ENCODE results near the gene PRND. TPM values are rescaled to one million over a fixed set of nuclear protein-coding genes. Genes with fewer than 3 reads are reported as not detected.

Gene PRND
- polyA plus RNA-seq, 1 experiment: not detected

GRCh38 chr20:4729265-4729664 lies 7.6 kb downstream of the PRND start:
- H3K9me3 ChIP-seq (ENCODE audit: control insufficient read depth, insufficient read depth, low read length): no peaks in the 10 kb centered on the region; the same call in 1 of the 2 replicates
- DNase-seq (ENCODE audit: low read depth, low spot score): no peak
- TF ChIP-seq CTCF (IDR thresholded peaks at IDR 0.05; ENCODE audit: low read depth, low read length): no peak
- POLR2A ChIA-PET: no interaction called here
- H3K27me3 ChIP-seq (ENCODE audit: control insufficient read depth, insufficient read depth, low read length): peaks cover 17% of the 10 kb centered on the region
- H3K4me3 ChIP-seq (ENCODE audit: low read depth, low read length): no peak overlapping the region
- H3K27ac ChIP-seq (ENCODE audit: low read depth, low read length): no peak overlapping the region
- CTCF ChIA-PET: interaction anchor here (6.0 kb wide), 1 partner anchor 11 kb away, joined by 37 read pairs; no protein-coding TSS in a partner anchor

DNA sequence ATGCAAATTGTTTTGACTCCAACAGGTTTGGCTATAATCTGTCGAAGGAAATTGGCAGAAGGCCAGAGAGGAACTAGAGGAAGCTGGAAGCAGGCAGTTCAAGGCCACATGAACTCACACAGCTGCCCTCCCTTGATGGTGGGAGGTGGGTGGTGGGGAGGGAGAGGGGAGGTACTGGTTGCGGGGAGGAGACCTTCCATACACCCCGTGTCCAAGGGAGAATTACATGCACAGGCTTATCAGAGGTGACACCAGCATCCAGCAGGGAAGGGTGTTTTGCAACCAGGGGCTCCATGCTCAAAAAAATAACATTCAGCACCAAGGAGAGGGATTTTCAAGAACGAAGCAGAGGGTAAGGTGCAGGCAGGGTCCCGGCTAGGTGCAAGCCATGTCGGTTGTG lies 9.1 kb downstream of the PRND start:
- Histone ChIP-seq H3K27ac (ENCODE audit: low read depth, low read length) (no peak overlapping the region), H3K27me3 (ENCODE audit: control insufficient read depth, insufficient read depth, low read length) (peaks cover 17% of the 10 kb centered on the region), H3K9me3 (ENCODE audit: control insufficient read depth, insufficient read depth, low read length) (no peaks in the 10 kb centered on the region), H3K4me3 (ENCODE audit: low read depth, low read length) (no peak overlapping the region)
- ChIA-PET POLR2A (no interaction called here), CTCF (interaction anchor here (0.6 kb wide), 1 partner anchor 27 kb away, joined by 3 read pairs; no protein-coding TSS in a partner anchor)
- DNase-seq (ENCODE audit: low read depth, low spot score): no peak
- TF ChIP-seq CTCF (IDR thresholded peaks at IDR 0.05; ENCODE audit: low read depth, low read length): no peak

- DNase-seq (ENCODE audit: low read depth, low spot score): no peak
- no peak overlapping the region for H3K27ac ChIP-seq (ENCODE audit: low read depth, low read length)
- H3K27me3 ChIP-seq (ENCODE audit: control insufficient read depth, insufficient read depth, low read length): peaks cover 22% of the 10 kb centered on the region
- CTCF ChIA-PET: interaction anchor here (0.8 to 5.7 kb wide), 4 partner anchors 123 to 364 kb away, joined by 3 to 28 read pairs (median 6); no protein-coding TSS in a partner anchor
- POLR2A ChIA-PET: no interaction called here
- no peak for TF ChIP-seq CTCF (IDR thresholded peaks at IDR 0.05; ENCODE audit: low read depth, low read length)
- H3K9me3 ChIP-seq (ENCODE audit: control insufficient read depth, insufficient read depth, low read length): no peaks in the 10 kb centered on the region; the same call in 1 of the 2 replicates
- H3K4me3 ChIP-seq (ENCODE audit: low read depth, low read length): no peak overlapping the region
Measured at GRCh38 chr20:4736875-4737274, 15.2 kb downstream of the PRND start.

DNA sequence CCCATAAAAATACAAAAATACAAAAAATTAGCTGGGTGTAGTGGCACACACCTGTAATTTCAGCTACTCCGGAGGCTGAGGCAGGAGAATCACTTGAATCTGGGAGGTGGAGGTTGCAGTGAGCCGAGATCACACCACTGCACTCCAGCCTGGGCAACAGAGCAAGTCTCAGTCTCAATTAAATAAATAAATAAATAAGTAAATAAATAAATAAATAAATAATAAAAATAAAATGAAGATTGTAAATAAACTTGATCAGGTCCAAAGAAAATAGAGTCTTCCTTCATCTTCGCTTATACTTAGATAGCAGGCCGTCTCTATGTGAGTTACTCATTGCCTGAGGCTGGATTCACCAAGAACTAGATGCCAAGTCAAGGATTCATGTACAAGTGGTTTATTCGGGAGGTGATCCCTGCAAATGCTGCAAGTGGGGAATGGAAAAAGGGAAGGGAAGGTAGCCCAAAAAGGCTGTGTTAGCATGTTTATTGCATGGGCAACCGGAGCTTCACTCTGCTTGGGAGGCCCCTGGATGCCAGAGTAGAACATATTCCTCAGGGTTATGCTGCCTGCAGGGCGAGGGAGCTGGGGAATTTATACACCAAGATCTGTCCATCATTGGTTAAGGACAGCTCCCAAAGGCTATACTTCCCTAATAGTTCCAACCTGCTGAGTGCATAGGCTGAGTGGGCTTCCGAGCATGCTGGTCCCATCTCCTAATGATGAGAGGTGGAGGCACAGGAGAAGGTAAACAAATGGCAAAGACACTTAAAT lies 16.3 kb downstream of the PRND start:
- H3K27ac ChIP-seq (ENCODE audit: low read depth, low read length): no peak overlapping the region
- DNase-seq (ENCODE audit: low read depth, low spot score): no peak
- no peaks in the 10 kb centered on the region; the same call in 1 of the 2 replicates for H3K9me3 ChIP-seq (ENCODE audit: control insufficient read depth, insufficient read depth, low read length)
- peaks cover 13% of the 10 kb centered on the region for H3K27me3 ChIP-seq (ENCODE audit: control insufficient read depth, insufficient read depth, low read length)
- CTCF ChIA-PET: interaction anchor here (1.2 to 5.7 kb wide), 4 partner anchors 11 to 363 kb away, joined by 3 to 37 read pairs (median 19); no protein-coding TSS in a partner anchor
- TF ChIP-seq CTCF (IDR thresholded peaks at IDR 0.05; ENCODE audit: low read depth, low read length): no peak
- no peak overlapping the region for H3K4me3 ChIP-seq (ENCODE audit: low read depth, low read length)
- POLR2A ChIA-PET: no interaction called here

DNA sequence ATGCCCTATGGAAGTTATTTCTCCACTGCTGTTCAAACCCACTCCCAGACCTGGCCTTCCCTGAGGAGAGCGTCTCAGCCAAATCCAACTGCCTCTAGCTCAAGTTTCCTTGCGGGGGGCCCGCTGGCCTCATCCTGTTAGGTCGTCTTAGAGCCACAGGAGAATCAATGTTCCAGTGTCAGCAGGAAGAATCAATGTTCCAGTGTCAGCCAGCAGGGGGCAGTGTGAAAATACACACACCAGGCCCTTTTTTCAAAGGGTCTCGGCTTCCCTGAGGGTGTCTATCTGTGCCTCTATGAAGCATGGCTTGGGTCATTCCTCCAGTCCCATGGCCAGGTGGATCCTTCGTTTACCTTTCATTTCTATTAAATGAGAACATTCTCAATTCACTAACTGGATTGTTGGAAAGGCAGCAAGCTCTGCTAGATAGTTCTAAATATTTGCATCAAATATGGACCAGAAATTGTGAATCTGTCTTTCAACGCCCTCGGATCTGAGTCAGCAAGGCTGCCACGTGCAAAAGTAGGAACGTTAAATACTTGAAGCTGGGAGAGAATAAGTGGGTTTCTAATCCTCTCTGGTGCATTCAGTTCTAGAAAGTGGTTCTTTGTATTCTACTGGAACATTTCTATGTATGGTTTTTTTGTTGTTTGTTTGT lies 19.2 kb downstream of the PRND start:
- H3K9me3 ChIP-seq (ENCODE audit: control insufficient read depth, insufficient read depth, low read length): no peaks in the 10 kb centered on the region; the same call in 1 of the 2 replicates
- H3K27me3 ChIP-seq (ENCODE audit: control insufficient read depth, insufficient read depth, low read length): peaks cover 16% of the 10 kb centered on the region
- POLR2A ChIA-PET: no interaction called here
- no peak overlapping the region for H3K27ac ChIP-seq (ENCODE audit: low read depth, low read length)
- H3K4me3 ChIP-seq (ENCODE audit: low read depth, low read length): no peak overlapping the region
- TF ChIP-seq CTCF (IDR thresholded peaks at IDR 0.05; ENCODE audit: low read depth, low read length): peak; percentile 67
- CTCF ChIA-PET: interaction anchor here (0.6 to 5.7 kb wide), 33 partner anchors 8 to 1201 kb away, joined by 3 to 37 read pairs (median 4); partner anchors contain the start of gene PCNA
- DNase-seq (ENCODE audit: low read depth, low spot score): no peak

Data from AG04450 (cell line).